BLaER1 (cell line): ENCODE results near the gene TRNT1.

Experiments
- H3K27ac ChIP-seq: shearing (Covaris generic); formaldehyde crosslinking; 2 replicates; pipeline ENCODE4 v1.8.1; 2022
- H3K27me3 ChIP-seq: shearing (Covaris generic); formaldehyde crosslinking; 2 replicates; pipeline ENCODE4 v1.8.1; 2022
- H3K36me3 ChIP-seq: shearing (Covaris generic); formaldehyde crosslinking; 2 replicates; pipeline ENCODE4 v1.8.1; 2022
- H3K4me1 ChIP-seq: shearing (Covaris generic); formaldehyde crosslinking; 2 replicates; pipeline ENCODE4 v1.8.1; 2022
- H3K4me2 ChIP-seq: shearing (Covaris generic); formaldehyde crosslinking; 2 replicates; pipeline ENCODE4 v1.8.1; 2022
- H3K4me3 ChIP-seq: shearing (Covaris generic); formaldehyde crosslinking; 2 replicates; pipeline ENCODE4 v1.8.1; 2022
- H3K9ac ChIP-seq: shearing (Covaris generic); formaldehyde crosslinking; 2 replicates; pipeline ENCODE4 v1.8.1; 2022
- H3K9me3 ChIP-seq: shearing (Covaris generic); formaldehyde crosslinking; 2 replicates; pipeline ENCODE4 v1.8.1; 2022
- H4K20me1 ChIP-seq: shearing (Covaris generic); formaldehyde crosslinking; 2 replicates; pipeline ENCODE4 v1.8.1; 2022
- Cebpa-rat ChIP-seq: shearing (Covaris generic); IDR thresholded peaks from 2 replicates; pipeline ENCODE4 v1.8.1; 2022

Gene TRNT1

GRCh38 chr3:3089017-3089416 is 37.7 kb upstream of the TRNT1 start:
- Histone ChIP-seq H3K9me3 (no peaks in the 10 kb centered on the region), H3K4me2 (no peak overlapping the region), H3K9ac (no peak overlapping the region)

GRCh38 chr3:3097958-3098357 is 28.8 kb upstream of the TRNT1 start:
- H3K4me3 ChIP-seq = no peak overlapping the region
- no peaks in the 10 kb centered on the region for H4K20me1 ChIP-seq
- no peaks in the 10 kb centered on the region for H3K9me3 ChIP-seq
- no peaks in the 10 kb centered on the region for H3K4me1 ChIP-seq
- no peak overlapping the region for H3K9ac ChIP-seq
- H3K4me2 ChIP-seq = no peak overlapping the region
- no peaks in the 10 kb centered on the region for H3K36me3 ChIP-seq
- H3K27ac ChIP-seq = no peak overlapping the region
- H3K27me3 ChIP-seq = no peaks in the 10 kb centered on the region
- TF ChIP-seq Cebpa-rat = no peak

More at GRCh38 chr3:3089017-3089416, 37.7 kb upstream of the TRNT1 start:
- H3K4me1 ChIP-seq = no peaks in the 10 kb centered on the region
- TF ChIP-seq Cebpa-rat = no peak
- H4K20me1 ChIP-seq = no peaks in the 10 kb centered on the region
- H3K27ac ChIP-seq = no peak overlapping the region
- H3K4me3 ChIP-seq = no peak overlapping the region
- no peaks in the 10 kb centered on the region for H3K36me3 ChIP-seq
- H3K27me3 ChIP-seq = no peaks in the 10 kb centered on the region

- Histone ChIP-seq H3K27ac (no peak overlapping the region), H3K4me2 (no peak overlapping the region)
- TF ChIP-seq Cebpa-rat = no peak
These were observed 24.9 kb upstream of the TRNT1 start for GRCh38 chr3:3101660-3102458.

GRCh38 chr3:3102751-3103150 is 24.0 kb upstream of the TRNT1 start:
- Histone ChIP-seq H3K27ac (no peak overlapping the region), H3K4me3 (no peak overlapping the region), H3K9me3 (no peaks in the 10 kb centered on the region), H4K20me1 (no peaks in the 10 kb centered on the region), H3K9ac (no peak overlapping the region), H3K4me2 (no peak overlapping the region), H3K36me3 (no peaks in the 10 kb centered on the region), H3K27me3 (no peaks in the 10 kb centered on the region), H3K4me1 (peaks cover 12% of the 10 kb centered on the region)
- no peak for TF ChIP-seq Cebpa-rat

More at GRCh38 chr3:3101660-3102458, 24.9 kb upstream of the TRNT1 start:
- peaks cover 12% of the 10 kb centered on the region for H3K4me1 ChIP-seq
- H3K36me3 ChIP-seq = no peaks in the 10 kb centered on the region
- no peaks in the 10 kb centered on the region for H3K9me3 ChIP-seq
- no peaks in the 10 kb centered on the region for H3K27me3 ChIP-seq
- H3K4me3 ChIP-seq = no peak overlapping the region
- no peaks in the 10 kb centered on the region for H4K20me1 ChIP-seq
- no peak overlapping the region for H3K9ac ChIP-seq

GRCh38 chr3:3105246-3105645 is 21.5 kb upstream of the TRNT1 start:
- no peaks in the 10 kb centered on the region for H3K9me3 ChIP-seq
- no peaks in the 10 kb centered on the region for H3K27me3 ChIP-seq
- peak overlapping the region; percentile 55; the same call in 1 of the 2 replicates for H3K4me2 ChIP-seq
- H3K36me3 ChIP-seq = no peaks in the 10 kb centered on the region
- H3K9ac ChIP-seq = no peak overlapping the region
- H3K4me3 ChIP-seq = no peak overlapping the region
- H3K27ac ChIP-seq = no peak overlapping the region
- H3K4me1 ChIP-seq = peaks cover 12% of the 10 kb centered on the region
- TF ChIP-seq Cebpa-rat = no peak
- no peaks in the 10 kb centered on the region for H4K20me1 ChIP-seq

- Histone ChIP-seq H3K4me2 (peak overlapping the region; percentile 55), H3K9ac (no peak overlapping the region), H3K4me1 (peaks cover 12% of the 10 kb centered on the region), H3K4me3 (no peak overlapping the region), H3K27ac (no peak overlapping the region), H3K36me3 (no peaks in the 10 kb centered on the region), H3K9me3 (no peaks in the 10 kb centered on the region), H4K20me1 (no peaks in the 10 kb centered on the region), H3K27me3 (no peaks in the 10 kb centered on the region)
- TF ChIP-seq Cebpa-rat = no peak
These were observed 20.9 kb upstream of the TRNT1 start for GRCh38 chr3:3105815-3106214.

GRCh38 chr3:3107181-3107580 is 19.6 kb upstream of the TRNT1 start:
- H3K9ac ChIP-seq = no peak overlapping the region
- no peak overlapping the region for H3K4me3 ChIP-seq
- TF ChIP-seq Cebpa-rat = no peak

GRCh38 chr3:3107858-3108257 is 18.9 kb upstream of the TRNT1 start:
- H4K20me1 ChIP-seq = no peaks in the 10 kb centered on the region
- H3K4me3 ChIP-seq = no peak overlapping the region
- H3K9me3 ChIP-seq = no peaks in the 10 kb centered on the region
- H3K4me1 ChIP-seq = peaks cover 12% of the 10 kb centered on the region
- no peak overlapping the region for H3K9ac ChIP-seq
- H3K4me2 ChIP-seq = no peak overlapping the region
- H3K27me3 ChIP-seq = no peaks in the 10 kb centered on the region
- no peak overlapping the region for H3K27ac ChIP-seq
- H3K36me3 ChIP-seq = no peaks in the 10 kb centered on the region
- TF ChIP-seq Cebpa-rat = no peak

More at GRCh38 chr3:3107181-3107580, 19.6 kb upstream of the TRNT1 start:
- Histone ChIP-seq H3K4me1 (peaks cover 12% of the 10 kb centered on the region), H3K4me2 (no peak overlapping the region), H3K27ac (no peak overlapping the region), H3K36me3 (no peaks in the 10 kb centered on the region), H4K20me1 (no peaks in the 10 kb centered on the region), H3K27me3 (no peaks in the 10 kb centered on the region), H3K9me3 (no peaks in the 10 kb centered on the region)

GRCh38 chr3:3109407-3110298 is 17.1 kb upstream of the TRNT1 start:
- H3K9ac ChIP-seq = no peak overlapping the region

GRCh38 chr3:3110299-3110630 is 16.5 kb upstream of the TRNT1 start, which contains the start of gene IL5RA:
Gene IL5RA (minus strand): TSS chr3:3110374. CDS start chr3:3104984, 5,390 bp downstream.
- no peaks in the 10 kb centered on the region for H3K36me3 ChIP-seq
- no peak for TF ChIP-seq Cebpa-rat
- H4K20me1 ChIP-seq = no peaks in the 10 kb centered on the region
- H3K9me3 ChIP-seq = no peaks in the 10 kb centered on the region
- no peaks in the 10 kb centered on the region for H3K27me3 ChIP-seq
- no peak within 1 kb of the TSS for H3K4me2 ChIP-seq
- no peak within 1 kb of the TSS for H3K4me3 ChIP-seq
- no peak within 1 kb of the TSS for H3K27ac ChIP-seq
- H3K4me1 ChIP-seq = peaks cover 9% of the 10 kb centered on the region
- H3K9ac ChIP-seq = no peak within 1 kb of the TSS

More at GRCh38 chr3:3109407-3110298, 17.1 kb upstream of the TRNT1 start:
- Histone ChIP-seq H3K27me3 (no peaks in the 10 kb centered on the region), H3K36me3 (no peaks in the 10 kb centered on the region), H4K20me1 (no peaks in the 10 kb centered on the region), H3K4me1 (peaks cover 12% of the 10 kb centered on the region), H3K9me3 (no peaks in the 10 kb centered on the region), H3K27ac (no peak overlapping the region), H3K4me2 (no peak overlapping the region), H3K4me3 (no peak overlapping the region)
- no peak for TF ChIP-seq Cebpa-rat
